WTC11 (cell line): ENCODE measurements around the gene PRR4.

Source experiments
- CREM ChIP-seq: sonication (generic); formaldehyde crosslinking; IDR thresholded peaks from 2 replicates; pipeline ENCODE4 v1.8.1; 2022; ENCODE audit warnings: mild to moderate bottlenecking, missing genetic modification reagents, moderate library complexity
- SP1 ChIP-seq: sonication (generic); formaldehyde crosslinking; conservative IDR thresholded peaks from 2 replicates; pipeline ENCODE4 v1.8.1; 2022; ENCODE audit warnings: missing genetic modification reagents
- TCF7 ChIP-seq: sonication (generic); formaldehyde crosslinking; IDR thresholded peaks from 2 replicates; pipeline ENCODE4 v1.8.0; 2022; ENCODE audit warnings: mild to moderate bottlenecking, low read depth, missing genetic modification reagents, moderate library complexity
- USF1 ChIP-seq: sonication (generic); formaldehyde crosslinking; IDR thresholded peaks from 2 replicates; pipeline ENCODE4 v1.8.0; 2022; ENCODE audit warnings: mild to moderate bottlenecking, missing genetic modification reagents
- TF ChIP-seq, protein P1 (sequence below): fragments of 200-600 bp; IDR thresholded peaks from 2 replicates; pipeline ENCODE4 v1.8.0; 2022; ENCODE audit warnings: antibody characterized with exemption
- TF ChIP-seq, protein P2 (sequence below): sonication (generic); formaldehyde crosslinking; IDR thresholded peaks from 2 replicates; pipeline ENCODE4 v1.8.1; 2023; ENCODE audit warnings: mild to moderate bottlenecking, missing genetic modification reagents, moderate library complexity

GRCh38 chr12:10853776-10854175 lies 4.5 kb upstream of the PRR4 start:
- TF ChIP-seq, protein P1, sequence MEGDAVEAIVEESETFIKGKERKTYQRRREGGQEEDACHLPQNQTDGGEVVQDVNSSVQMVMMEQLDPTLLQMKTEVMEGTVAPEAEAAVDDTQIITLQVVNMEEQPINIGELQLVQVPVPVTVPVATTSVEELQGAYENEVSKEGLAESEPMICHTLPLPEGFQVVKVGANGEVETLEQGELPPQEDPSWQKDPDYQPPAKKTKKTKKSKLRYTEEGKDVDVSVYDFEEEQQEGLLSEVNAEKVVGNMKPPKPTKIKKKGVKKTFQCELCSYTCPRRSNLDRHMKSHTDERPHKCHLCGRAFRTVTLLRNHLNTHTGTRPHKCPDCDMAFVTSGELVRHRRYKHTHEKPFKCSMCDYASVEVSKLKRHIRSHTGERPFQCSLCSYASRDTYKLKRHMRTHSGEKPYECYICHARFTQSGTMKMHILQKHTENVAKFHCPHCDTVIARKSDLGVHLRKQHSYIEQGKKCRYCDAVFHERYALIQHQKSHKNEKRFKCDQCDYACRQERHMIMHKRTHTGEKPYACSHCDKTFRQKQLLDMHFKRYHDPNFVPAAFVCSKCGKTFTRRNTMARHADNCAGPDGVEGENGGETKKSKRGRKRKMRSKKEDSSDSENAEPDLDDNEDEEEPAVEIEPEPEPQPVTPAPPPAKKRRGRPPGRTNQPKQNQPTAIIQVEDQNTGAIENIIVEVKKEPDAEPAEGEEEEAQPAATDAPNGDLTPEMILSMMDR = no peak
- TF ChIP-seq CREM (CRISPR knock-in tag) (no peak), TCF7 (CRISPR knock-in tag) (no peak), SP1 (CRISPR knock-in tag) (no peak), USF1 (CRISPR knock-in tag) (no peak)
- TF ChIP-seq, protein P2, sequence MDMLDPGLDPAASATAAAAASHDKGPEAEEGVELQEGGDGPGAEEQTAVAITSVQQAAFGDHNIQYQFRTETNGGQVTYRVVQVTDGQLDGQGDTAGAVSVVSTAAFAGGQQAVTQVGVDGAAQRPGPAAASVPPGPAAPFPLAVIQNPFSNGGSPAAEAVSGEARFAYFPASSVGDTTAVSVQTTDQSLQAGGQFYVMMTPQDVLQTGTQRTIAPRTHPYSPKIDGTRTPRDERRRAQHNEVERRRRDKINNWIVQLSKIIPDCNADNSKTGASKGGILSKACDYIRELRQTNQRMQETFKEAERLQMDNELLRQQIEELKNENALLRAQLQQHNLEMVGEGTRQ (CRISPR knock-in tag) = no peak
